Tibial nerve (tissue), 4 donors: ENCODE data around the gene REELD1. TPM values are rescaled to one million over a fixed set of nuclear protein-coding genes. Genes with fewer than 3 reads are reported as not detected.
A peak's percentile ranks its signal among the peaks of the same experiment; 100 is the strongest.

Source experiments
- DNase-seq, 2 donors: peaks; one replicate each; pipeline ENCODE4 v3.0.0-alpha.2; 2019; ENCODE audit warnings: low spot score in 2 of 2
- H3K27ac ChIP-seq, 4 donors: fragments of 200-600 bp; sonication (generic) in 3 of 4; one replicate each; pipeline ENCODE4 v1.5.1; 2017 to 2019; ENCODE audit warnings: mild to moderate bottlenecking in 1 of 4
- H3K27me3 ChIP-seq, 2 donors: fragments of 200-600 bp; sonication (generic) in 1 of 2; one replicate each; pipeline versions ENCODE4 v1.5.1 to v1.6.0; 2017 to 2019
- H3K36me3 ChIP-seq, 3 donors: fragments of 200-600 bp; sonication (generic); one replicate each; pipeline ENCODE4 v1.5.1; 2018 to 2019
- H3K4me1 ChIP-seq, 4 donors: fragments of 200-600 bp; sonication (generic) in 3 of 4; one replicate each; pipeline ENCODE4 v1.5.1; 2017 to 2019
- H3K4me3 ChIP-seq, 4 donors: fragments of 200-600 bp; sonication (generic) in 3 of 4; one replicate each; pipeline ENCODE4 v1.5.1; 2017 to 2019; ENCODE audit warnings: mild to moderate bottlenecking in 1 of 4, moderate library complexity in 1 of 4
- H3K9me3 ChIP-seq, 4 donors: fragments of 200-600 bp; sonication (generic) in 3 of 4; one replicate each; pipeline ENCODE4 v1.5.1; 2017 to 2019
- EP300 ChIP-seq, 2 donors: sonication (generic); formaldehyde crosslinking; IDR thresholded peaks; one replicate each; pipeline ENCODE4 v1.6.1; 2017; ENCODE audit warnings: antibody characterized with exemption in 2 of 2, mild to moderate bottlenecking in 1 of 2
- POLR2A ChIP-seq, 2 donors: fragments of 450-650 bp; IDR thresholded peaks; one replicate each; pipeline ENCODE4 v1.6.1; 2017; ENCODE audit warnings: antibody characterized with exemption in 2 of 2, mild to moderate bottlenecking in 2 of 2, moderate library complexity in 2 of 2
- WGBS, 2 donors: methylation state at CpG; one replicate each; pipeline ENCODE4 v1.1.5; 2018; 5-methylcytosine and 5-hydroxymethylcytosine counted together
- total RNA-seq, 4 donors: library from RNA; depleted of rRNA; stranded (reverse); fragments of >200 nt; gene quantifications; one replicate each; pipeline ENCODE4 v1.1.0, GENCODE V29; 2016
- TF ChIP-seq, protein P1 (sequence below), 5 experiments: fragments of 200-600 bp in 3 of 5; fragments of 450-650 bp in 2 of 5; sonication (generic) in 3 of 5; IDR thresholded peaks; one replicate each; pipeline ENCODE4 v1.5.1; 2016 to 2019; ENCODE audit warnings: antibody characterized with exemption in 5 of 5, mild to moderate bottlenecking in 3 of 5, moderate library complexity in 2 of 5

REELD1 gene
- total RNA-seq, 4 donors from 2014 or later: 0.20 to 2.4 (median 1.1) TPM

DNA sequence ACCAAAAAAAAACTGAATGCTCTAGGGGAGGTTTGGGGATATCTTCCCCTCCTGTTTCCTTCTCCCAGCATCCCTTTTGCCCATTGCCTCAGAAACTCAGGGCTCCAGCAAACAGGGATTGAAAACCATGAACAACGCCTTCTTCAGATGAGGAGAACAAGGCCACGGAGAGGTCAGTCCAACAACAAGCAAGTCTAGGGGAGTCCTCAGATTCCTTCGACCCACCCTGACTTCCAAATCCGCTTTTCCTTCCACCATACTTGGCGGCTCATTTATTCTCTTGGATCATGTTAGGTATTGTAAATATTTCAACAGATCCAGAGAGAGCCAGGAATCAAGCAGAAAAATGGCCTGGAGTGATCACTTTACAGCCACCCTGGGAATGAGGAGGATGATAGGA lies 21.9 kb downstream of the REELD1 start:
- no peaks in the 10 kb centered on the region for H3K36me3 ChIP-seq
- TF ChIP-seq POLR2A (IDR thresholded peaks at IDR 0.05) (no peak), EP300 (IDR thresholded peaks at IDR 0.05) (no peak)
- TF ChIP-seq, protein P1, sequence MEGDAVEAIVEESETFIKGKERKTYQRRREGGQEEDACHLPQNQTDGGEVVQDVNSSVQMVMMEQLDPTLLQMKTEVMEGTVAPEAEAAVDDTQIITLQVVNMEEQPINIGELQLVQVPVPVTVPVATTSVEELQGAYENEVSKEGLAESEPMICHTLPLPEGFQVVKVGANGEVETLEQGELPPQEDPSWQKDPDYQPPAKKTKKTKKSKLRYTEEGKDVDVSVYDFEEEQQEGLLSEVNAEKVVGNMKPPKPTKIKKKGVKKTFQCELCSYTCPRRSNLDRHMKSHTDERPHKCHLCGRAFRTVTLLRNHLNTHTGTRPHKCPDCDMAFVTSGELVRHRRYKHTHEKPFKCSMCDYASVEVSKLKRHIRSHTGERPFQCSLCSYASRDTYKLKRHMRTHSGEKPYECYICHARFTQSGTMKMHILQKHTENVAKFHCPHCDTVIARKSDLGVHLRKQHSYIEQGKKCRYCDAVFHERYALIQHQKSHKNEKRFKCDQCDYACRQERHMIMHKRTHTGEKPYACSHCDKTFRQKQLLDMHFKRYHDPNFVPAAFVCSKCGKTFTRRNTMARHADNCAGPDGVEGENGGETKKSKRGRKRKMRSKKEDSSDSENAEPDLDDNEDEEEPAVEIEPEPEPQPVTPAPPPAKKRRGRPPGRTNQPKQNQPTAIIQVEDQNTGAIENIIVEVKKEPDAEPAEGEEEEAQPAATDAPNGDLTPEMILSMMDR (IDR thresholded peaks at IDR 0.05): no peak
- no peak overlapping the region for H3K4me3 ChIP-seq
- H3K4me1 ChIP-seq: peaks cover 0 to 15% (median 0%) of the 10 kb centered on the region in 4 donors
- WGBS, 2 donors: 66 to 73% methylated on average over 5 of the region's 5 CpGs
- DNase-seq: no peak
- H3K27me3 ChIP-seq: no peaks in the 10 kb centered on the region
- peak overlapping the region in 1 of 4 donors; percentile 69 for H3K27ac ChIP-seq
- peaks cover 0 to 8% (median 0%) of the 10 kb centered on the region in 4 donors for H3K9me3 ChIP-seq

DNA sequence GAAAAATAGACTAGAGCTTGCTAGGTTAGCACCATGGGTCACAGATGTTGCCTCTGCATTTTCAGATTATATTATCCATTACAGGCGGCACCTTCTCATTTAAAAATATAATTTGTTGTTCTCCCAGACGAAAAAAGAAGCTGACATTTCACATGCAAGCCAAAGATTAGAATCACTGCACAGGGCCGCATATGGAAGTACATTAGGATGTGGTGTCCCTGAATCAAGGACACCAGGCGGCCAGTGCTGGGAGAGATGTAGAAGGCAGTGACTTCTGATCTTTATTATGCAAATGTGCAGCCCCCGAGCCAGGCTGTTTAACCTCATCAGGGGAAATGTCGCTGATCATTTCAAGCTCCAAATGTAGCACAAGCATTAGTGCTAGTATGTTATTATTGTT lies 22.8 kb downstream of the REELD1 start:
- Histone ChIP-seq H3K4me3 (no peak overlapping the region), H3K27ac (no peak overlapping the region), H3K9me3 (peaks cover 0 to 4% (median 0%) of the 10 kb centered on the region in 4 donors), H3K36me3 (no peaks in the 10 kb centered on the region), H3K27me3 (no peaks in the 10 kb centered on the region), H3K4me1 (peaks cover 0 to 24% (median 0%) of the 10 kb centered on the region in 4 donors)
- no peak for DNase-seq
- 74 to 78% methylated on average over 6 of the region's 6 CpGs for WGBS, 2 donors
- TF ChIP-seq, protein P1 (IDR thresholded peaks at IDR 0.05): no peak
- no peak for TF ChIP-seq POLR2A (IDR thresholded peaks at IDR 0.05)
- TF ChIP-seq EP300 (IDR thresholded peaks at IDR 0.05): no peak

DNA sequence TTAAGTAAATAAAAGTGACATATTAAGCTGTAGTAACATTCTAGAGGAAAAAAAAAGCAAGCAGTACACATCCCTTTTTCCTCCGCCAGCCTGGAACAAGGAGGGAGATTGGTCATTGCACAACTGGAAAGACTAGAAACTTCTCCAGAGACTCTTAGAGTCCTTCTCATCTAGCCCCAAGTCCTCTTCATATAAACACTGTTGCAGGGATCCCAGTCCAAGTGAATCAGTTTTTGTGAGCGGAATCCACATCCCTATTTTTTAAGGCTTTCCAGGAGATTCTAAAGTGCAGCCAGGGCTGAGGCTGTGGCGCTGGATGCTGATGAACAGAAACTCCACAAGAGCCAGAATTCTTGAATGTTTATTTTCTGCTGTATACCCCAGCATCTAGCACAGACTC lies 23.8 kb downstream of the REELD1 start:
- Histone ChIP-seq H3K27me3 (no peaks in the 10 kb centered on the region), H3K27ac (no peak overlapping the region), H3K36me3 (no peaks in the 10 kb centered on the region), H3K4me3 (no peak overlapping the region), H3K4me1 (peaks cover 0 to 32% (median 4%) of the 10 kb centered on the region in 4 donors), H3K9me3 (no peaks in the 10 kb centered on the region)
- peak in 1 of 2 donors; percentile 11 for TF ChIP-seq EP300 (IDR thresholded peaks at IDR 0.05)
- TF ChIP-seq, protein P1 (IDR thresholded peaks at IDR 0.05): no peak
- no peak for TF ChIP-seq POLR2A (IDR thresholded peaks at IDR 0.05)
- WGBS, 2 donors: 90 to 95% methylated on average over 3 of the region's 3 CpGs
- no peak for DNase-seq

DNA sequence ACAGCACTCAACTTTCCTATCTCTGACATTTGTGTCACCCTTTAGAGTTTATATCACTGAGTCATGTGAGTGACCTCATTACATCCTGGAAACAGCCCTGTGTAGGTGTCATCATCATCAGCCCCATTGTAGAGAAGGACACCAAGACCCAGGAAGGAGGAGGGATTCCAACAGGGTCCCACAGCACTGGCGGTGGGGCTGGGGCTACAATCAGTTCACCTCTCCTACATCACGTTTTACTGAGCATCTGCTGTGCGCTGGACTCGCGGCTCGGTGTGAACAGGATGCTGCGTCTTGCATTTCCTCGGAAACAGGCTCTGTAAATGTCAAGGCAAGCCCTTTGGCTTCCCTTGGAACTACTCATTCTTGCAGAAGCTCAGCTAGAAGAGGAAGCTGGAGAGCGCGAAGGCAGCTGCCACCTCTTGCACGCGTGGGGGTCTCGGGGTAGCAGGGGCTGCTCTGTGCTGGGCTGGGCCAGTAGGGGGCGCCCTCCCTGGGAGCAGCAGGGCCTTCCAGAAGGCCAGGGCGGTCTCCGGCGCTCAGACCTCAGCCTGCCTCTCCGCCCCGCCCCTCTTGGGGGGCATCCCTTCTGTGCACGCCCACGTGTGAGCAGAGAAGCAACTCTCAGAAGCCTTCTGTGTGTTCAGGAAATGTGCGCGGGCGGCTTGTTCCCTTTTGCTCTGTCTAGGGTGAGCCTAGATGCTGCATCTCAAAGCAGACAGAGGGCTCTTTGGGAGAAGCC lies 29.0 kb downstream of the REELD1 start:
- no peaks in the 10 kb centered on the region for H3K36me3 ChIP-seq
- H3K9me3 ChIP-seq: no peaks in the 10 kb centered on the region
- H3K4me1 ChIP-seq: peaks cover 0 to 53% (median 12%) of the 10 kb centered on the region in 4 donors
- no peak overlapping the region for H3K4me3 ChIP-seq
- no peak for DNase-seq
- no peak for TF ChIP-seq POLR2A (IDR thresholded peaks at IDR 0.05)
- no peak for TF ChIP-seq EP300 (IDR thresholded peaks at IDR 0.05)
- TF ChIP-seq, protein P1 (IDR thresholded peaks at IDR 0.05): peak in 2 of 5 experiments; percentile 13 to 20
- no peaks in the 10 kb centered on the region for H3K27me3 ChIP-seq
- peak overlapping the region in 3 of 4 donors; percentile 53 to 92 (median 75) for H3K27ac ChIP-seq
- 65 to 84% methylated on average over 11 to 23 of the region's 24 CpGs for WGBS, 2 donors

DNA sequence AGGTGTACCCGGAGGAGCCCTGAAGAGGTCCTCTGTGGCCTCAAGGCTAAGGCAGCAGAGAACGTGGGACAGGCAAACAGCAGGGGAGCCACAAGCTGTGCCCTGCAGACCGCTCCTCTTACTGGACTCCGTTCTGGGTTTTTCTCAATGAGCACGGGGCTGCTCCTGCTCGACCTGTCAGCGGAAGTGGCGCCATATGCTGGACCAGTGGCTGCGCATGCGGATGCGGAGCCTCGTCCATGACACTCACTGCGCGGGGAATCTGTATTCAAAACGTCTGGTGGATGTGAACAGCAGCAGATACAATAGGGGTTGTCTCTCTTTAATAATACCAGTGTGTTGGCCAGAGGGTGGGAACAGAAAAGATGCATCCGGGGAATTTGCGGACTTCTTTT lies 29.5 kb downstream of the REELD1 start:
- Histone ChIP-seq H3K9me3 (no peaks in the 10 kb centered on the region), H3K36me3 (no peaks in the 10 kb centered on the region), H3K4me3 (no peak overlapping the region), H3K27ac (no peak overlapping the region), H3K4me1 (peaks cover 0 to 53% (median 12%) of the 10 kb centered on the region in 4 donors), H3K27me3 (no peaks in the 10 kb centered on the region)
- no peak for DNase-seq
- WGBS, 2 donors: 79 to 85% methylated on average over 17 of the region's 17 CpGs
- no peak for TF ChIP-seq POLR2A (IDR thresholded peaks at IDR 0.05)
- no peak for TF ChIP-seq EP300 (IDR thresholded peaks at IDR 0.05)
- TF ChIP-seq, protein P1 (IDR thresholded peaks at IDR 0.05): no peak
